ENCODE results near the gene MEAK7.

MEAK7 gene

GRCh38 chr16:84495506-84495905 is 9.0 kb downstream of the MEAK7 start:
- DNase-seq (ENCODE audit: low read depth, low spot score) = no peak

DNA sequence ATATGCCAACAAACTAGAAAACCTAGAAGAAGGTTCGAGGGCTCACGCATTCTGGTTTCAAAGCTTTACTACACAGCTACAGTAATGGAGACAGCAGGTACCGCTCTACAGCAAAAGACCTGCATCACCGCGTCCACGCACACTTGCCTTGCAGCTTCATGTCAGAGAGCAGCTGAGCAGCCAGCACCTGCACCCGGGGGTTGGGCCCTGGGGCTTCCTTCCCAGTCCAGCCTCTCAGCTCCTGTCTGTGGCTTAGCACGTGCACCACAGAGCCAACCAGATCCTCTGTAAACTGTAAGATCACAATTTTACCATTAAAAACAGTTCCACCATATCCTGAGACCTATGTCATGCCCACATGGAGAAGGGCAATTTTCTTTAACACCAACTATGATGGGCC is 15.3 kb downstream of the MEAK7 start:
- DNase-seq (ENCODE audit: low read depth, low spot score) = no peak

- no peak for DNase-seq (ENCODE audit: low read depth, low spot score)
These were observed 17.1 kb downstream of the MEAK7 start for GRCh38 chr16:84487358-84487757.

DNA sequence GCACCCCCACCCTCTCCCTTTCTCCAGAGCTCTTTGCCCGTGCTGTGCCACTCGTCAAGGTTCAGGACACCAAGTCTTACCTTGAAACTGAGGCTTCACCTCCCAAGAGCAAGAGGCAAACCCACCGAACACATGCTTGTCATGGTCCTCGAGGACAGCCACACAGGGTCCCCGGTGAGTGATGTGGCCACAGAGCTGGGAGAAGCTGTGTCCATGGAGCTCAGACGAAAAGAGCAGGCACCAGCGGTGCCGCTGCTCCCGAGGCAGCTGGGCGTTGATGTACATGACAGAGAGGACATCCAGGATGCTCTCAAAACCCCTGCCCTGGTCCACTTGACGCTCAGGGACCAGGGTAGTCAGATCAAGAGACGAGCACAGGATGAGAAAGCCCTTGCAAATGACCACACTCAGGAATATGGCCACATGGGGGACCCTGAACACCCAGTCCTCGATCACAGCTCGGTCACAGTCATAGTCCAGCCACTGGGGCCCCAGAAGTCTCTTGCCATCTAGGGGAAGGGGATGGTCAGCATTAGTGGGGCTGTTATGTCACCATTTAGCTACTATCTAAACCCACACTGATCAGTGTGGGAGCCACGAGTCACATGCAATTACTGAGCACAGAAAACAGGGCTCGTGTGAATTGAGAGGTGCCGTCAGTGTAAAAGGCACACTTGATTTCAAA is 17.8 kb downstream of the MEAK7 start:
- DNase-seq (ENCODE audit: low read depth, low spot score) = no peak

DNA sequence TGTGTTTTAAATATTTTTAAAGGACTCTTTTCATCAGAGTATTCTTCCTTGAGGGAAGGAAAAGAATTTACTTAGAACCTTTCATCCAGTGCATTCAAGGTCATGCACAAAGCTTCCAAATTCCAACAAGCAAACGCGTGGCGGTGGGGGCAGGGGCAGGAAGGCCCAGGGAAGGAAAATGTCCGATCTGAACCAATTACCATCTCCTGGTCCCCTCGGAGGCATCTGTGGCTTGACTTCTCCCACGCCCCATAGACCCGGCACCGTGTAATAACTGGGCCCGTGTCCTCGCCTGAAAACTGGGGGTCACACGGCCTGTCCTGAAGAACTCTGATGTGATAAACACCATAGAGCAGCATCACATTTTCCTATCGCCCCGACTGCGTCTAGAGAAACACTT is 18.3 kb downstream of the MEAK7 start:
- no peak for DNase-seq (ENCODE audit: low read depth, low spot score)

DNA sequence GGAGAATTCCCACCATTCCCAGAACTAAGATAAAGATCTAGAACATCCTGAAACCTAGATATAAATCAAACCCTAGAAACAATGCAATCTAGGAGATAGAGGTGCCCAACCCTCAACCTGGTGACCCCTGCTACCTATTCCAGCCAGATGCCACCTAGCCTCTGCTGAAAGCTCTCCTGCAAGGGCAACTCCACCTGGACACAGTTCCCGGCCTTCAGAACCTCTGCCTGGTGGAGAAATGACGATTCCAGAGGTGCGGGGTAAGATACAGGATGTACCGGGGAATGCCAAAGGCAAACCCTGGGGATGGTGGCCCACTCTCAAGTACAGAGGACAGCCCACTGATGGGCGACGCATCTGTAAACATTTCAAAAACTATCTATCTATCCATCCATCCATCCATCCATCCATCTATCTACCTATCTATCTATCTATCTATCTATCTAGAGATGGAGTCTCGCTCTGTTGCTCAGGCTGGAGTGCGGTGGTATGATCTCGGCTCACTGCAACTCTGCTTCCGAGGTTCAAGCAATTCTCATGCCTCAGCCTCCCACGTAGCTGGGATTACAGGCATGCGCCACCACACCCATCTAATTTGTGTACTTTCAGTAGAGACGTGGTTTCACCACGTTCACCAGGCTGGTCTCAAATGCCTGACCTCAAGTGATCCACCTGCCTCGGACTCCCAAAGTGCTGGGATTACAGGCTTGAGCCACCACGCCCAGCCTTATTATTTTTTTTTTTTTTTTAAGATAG is 19.0 kb downstream of the MEAK7 start:
- DNase-seq (ENCODE audit: low read depth, low spot score) = no peak

GRCh38 chr16:84484579-84485254 is 19.7 kb downstream of the MEAK7 start:
- peak; percentile 36 for DNase-seq (ENCODE audit: low read depth, low spot score)

- DNase-seq (ENCODE audit: low read depth, low spot score) = no peak
These were observed 20.4 kb downstream of the MEAK7 start for GRCh38 chr16:84483882-84484565.

DNA sequence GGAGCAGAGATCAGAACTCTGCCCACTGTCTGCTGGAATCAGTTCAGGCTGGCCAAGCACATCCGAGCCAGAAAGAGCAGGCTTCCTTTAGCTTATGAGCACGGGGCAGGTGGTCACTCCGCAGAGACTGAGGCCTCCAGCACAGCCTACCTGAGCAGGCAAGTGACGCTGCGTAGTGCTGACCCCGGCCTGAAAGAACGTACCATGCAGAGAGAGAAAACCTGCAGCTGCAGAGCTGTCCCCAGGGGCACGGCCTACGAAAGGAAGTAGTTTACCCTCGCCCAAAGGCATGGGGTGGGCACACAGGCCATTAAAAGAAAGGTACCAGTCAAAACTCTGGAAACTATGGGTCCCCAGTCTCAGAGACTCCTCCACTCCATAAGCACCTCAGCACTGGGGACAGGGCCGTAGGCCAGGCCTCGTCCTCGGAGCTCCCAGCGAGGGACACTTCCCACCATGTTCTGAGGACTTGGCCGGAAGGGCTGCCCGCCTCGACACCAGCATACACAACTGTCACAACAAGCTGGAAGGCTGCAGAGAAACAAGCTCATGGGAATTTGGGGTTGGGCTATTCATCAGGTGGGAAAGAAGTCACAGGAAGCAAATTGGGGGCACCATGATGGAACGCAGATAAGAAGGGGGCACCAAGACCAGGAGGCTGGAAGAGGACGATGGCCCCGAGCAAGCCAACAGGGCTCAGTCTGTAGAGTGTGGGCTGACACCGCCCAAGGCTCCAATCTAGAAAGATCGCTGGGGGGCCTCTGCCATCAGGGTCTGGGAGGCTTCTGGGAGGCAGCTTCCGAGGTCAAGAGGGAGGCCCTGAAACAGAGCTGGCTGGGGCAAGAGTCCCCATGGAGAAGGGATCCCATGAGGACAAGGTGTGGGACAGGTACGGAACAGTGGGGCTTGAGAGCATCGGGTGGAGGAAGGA is 21.2 kb downstream of the MEAK7 start:
- no peak for DNase-seq (ENCODE audit: low read depth, low spot score)

DNA sequence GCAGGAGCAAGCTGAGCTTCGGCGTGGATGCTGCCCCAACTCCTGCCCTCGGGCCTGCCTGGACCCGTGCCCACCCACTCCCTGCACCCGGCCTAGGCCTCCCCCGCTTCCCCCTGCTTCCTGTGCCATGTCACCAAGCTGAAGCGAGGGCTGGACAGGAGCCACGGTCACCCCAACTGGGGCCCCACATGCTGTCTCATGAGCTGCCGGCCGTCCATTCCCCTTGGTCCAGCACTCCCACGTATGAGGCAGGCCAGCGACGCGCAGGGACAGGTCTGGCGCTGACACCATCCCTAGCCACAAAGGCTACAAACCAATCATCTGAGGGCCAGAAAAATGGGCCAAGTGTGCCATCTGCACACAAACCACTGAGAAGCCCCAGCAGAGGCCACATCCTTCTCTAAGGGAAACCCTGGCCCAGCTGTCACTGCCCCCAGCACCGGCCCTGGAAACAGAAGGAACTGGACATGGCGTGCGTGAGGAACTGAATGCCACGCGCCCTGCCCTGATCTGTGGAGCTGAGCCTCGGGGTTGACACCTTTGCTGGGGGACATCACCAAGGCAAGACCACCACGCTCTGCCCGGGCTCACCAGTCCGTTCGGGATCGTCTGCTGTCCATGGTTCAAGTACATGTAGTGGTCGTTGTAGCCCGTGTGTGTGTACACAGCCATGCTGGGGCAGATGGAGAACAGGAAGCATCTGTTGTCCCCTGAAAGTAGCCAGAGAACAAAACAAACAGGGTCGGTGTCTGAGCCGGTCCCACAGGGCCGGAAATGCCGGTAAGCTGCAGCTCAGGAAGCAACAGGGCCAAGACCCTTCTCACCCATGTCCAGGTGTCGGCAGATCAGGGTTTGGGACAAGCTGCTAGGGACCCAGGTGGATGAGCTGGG is 22.2 kb downstream of the MEAK7 start:
- DNase-seq (ENCODE audit: low read depth, low spot score) = no peak

DNA sequence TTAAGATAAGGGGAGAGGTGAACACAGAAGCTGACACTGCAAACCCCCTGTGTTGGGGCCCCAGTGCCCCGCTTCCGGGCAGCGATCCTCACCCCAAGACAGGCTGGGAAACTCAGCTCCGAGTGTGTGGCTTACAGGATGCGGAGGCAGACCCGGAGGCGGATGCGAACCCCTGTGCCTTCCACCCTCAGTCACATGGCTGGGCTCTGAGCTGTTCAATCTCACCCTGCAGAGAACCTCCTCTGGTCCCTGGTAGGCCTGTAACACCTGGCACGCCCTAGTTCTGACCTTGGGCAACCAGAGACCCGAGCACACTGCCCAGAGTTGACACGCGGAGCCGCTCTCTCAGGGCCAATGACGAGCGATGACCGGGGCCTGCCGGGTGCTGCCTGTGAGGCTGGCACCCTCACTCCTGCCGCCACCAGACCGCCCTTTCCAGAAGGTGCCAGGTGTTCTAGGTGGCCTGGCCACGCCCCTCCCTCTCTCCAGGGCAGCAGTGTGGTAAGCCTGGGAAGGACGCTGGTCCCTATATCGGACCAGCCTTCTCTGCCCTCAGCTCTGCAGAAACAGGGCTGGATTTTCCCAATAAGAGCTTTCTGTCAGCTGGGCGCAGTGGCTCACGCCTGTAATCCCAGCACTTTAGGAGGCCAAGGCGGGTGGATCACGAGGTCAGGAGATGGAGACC is 23.3 kb downstream of the MEAK7 start:
- DNase-seq (ENCODE audit: low read depth, low spot score) = no peak

DNA sequence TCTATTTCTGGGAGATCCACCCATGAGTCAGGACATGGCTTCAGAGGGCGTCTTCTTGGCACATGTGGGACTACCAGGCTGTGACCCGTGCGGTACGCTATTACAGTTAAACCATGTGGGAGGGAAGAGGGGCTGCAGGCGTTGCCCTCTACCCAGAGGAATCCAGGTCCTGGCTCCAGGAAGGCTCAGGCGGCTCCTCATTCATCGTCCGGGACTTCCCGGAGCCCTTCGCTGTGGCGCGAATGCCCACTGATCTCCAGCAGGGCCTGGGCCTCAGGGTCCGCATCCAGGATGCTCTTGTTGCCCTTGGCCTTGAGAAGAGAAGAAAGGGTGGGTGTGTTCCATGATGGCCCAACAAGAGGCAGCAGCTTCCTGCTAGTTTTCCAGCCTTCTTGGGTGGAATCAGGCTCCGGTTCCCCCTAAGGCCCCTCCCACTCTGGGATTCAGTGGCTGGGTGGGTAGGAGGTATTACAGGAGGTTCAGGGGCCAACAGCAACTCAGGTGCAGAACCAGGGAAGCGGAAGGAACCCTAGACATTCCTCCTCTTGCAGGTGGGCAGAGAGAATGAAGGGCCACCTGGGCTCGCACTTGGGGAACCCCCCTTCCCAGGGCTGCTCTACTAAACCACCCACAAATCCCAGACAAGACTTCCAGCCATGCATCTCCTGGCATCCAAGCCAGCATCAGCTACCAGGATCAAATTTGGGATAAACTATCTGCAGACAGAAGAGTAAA is 24.6 kb downstream of the MEAK7 start:
- DNase-seq (ENCODE audit: low read depth, low spot score) = no peak

DNA sequence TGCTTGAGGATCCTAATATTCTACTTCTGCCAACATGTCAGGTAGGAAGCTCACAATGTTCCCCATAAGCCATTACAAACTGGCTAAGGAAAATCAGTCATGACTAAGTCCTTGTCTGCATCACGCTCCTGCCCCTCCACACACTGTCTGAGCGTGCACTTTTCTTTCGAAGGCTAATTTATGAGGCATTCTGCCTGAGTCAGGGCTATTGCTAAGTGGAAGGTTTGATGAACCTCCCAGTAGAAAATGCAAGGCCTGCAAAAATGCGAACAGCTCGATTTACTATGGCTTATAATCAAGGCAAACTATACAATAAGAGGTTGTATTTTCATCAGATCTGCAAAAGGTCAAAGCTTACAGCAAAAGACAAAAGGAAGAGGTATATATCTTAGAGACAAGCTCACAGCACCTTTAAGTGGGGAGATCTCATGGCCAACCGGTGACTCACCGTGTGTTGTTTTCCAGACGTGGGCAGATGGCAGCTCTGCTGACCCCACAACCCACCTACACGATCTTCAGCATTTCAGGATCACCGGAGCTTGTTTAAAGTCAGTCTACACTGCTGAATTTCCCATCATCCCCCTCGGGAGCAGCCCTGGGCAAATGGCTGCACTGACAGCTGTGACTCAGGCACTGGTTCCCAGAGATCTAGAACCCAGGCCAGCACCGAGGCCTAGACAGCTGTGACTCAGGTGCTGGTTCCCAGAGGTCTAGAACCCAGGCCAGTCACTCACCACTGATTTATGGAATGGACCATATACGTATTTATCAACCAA is 26.1 kb downstream of the MEAK7 start:
- DNase-seq (ENCODE audit: low read depth, low spot score) = no peak

DNA sequence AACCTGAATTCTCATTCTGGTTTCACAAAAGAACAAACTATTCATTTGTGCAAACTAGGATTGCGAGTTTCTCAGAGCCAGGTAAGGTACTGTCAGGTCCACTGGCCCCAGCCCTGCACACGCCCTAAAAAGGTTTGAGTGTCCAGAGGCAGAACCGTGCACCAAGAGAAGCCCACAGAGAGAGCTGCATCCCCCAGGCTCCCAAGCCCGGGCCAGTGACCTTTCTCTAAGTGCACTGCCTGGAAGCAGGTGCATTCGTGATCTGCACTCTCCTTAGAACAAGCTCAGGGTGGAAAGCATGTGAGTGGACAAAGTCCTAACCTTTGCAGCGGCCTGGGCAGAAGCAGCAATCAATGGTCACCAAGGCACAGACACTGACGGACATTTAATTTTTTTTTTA is 26.8 kb downstream of the MEAK7 start:
- no peak for DNase-seq (ENCODE audit: low read depth, low spot score)

- DNase-seq (ENCODE audit: low read depth, low spot score) = no peak
These were observed 28.1 kb downstream of the MEAK7 start for GRCh38 chr16:84476401-84476800.

DNA sequence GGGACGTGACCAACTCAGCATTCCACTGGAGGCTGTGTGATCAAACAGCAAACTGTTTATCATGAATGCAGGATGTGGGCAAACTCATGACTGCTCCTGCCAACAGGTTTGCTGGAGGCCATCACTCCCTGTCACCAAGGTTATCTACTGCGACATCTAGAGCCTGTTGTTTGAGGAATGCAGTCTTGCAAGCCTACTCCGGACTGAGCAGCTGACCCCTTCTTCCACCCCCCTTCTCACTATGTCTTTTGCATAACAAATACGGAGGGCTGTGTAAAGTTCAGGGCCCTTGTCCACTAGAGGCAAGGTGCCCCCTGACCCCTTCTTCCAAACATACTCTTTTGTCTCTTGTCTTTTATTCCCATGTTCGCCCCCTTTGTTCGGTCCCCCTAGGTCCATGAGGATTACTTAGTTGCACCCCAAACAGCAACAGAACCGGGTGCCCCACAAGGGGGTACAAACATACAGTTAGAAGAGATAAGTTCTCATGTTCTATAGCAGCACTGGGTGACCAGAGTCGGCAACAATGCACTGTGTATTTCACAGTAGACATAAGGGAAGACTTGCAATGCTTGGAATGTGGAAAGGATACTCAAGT is 28.7 kb downstream of the MEAK7 start:
- peak; percentile 85 for DNase-seq (ENCODE audit: low read depth, low spot score)

DNA sequence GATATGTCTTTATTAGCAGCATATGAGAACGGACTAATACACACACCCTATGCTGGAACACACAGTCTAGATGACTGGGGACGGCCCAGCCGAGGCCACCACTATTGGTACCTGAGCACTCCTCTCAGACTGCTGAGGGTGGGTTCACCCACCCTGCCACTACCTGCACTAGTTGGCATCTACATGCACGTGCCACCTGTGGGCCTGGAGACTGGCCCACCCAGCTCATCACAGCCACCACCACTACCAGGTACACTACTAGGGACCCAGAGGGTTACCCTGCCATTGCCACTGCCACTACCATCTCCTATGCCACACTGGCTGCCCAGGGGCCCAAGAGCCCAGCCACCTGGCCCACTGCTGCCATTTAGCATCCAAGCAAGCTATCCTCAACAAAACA is 32.5 kb downstream of the MEAK7 start:
- no peak for DNase-seq (ENCODE audit: low read depth, low spot score)

GRCh38 chr16:84471316-84471715 is 33.1 kb downstream of the MEAK7 start:
- no peak for DNase-seq (ENCODE audit: low read depth, low spot score)

Data from ELF-1 (cell line).